Activated CD8-positive, alpha-beta memory T cell treated with anti-CD3 and anti-CD28 coated beads, Interleukin-2, amount 50 U/mL, for 1 hour (primary cell): Measurements from ENCODE around the gene F10.

Source experiments
- DNase-seq: peaks from one replicate; pipeline ENCODE4 v3.0.0-alpha.2; 2020; ENCODE audit errors: extremely low read depth

F10 gene

GRCh38 chr13:113086991-113087922 is 35.3 kb upstream of the F10 start:
- DNase-seq: no peak

GRCh38 chr13:113087923-113088690 is 34.5 kb upstream of the F10 start:
- no peak for DNase-seq

- DNase-seq: no peak
Observed at GRCh38 chr13:113088691-113089020, 33.9 kb upstream of the F10 start.

- no peak for DNase-seq
Observed at GRCh38 chr13:113089693-113090414, 32.7 kb upstream of the F10 start.

GRCh38 chr13:113090415-113090770 is 32.2 kb upstream of the F10 start:
- no peak for DNase-seq

GRCh38 chr13:113090806-113091205 is 31.8 kb upstream of the F10 start:
- no peak for DNase-seq

- no peak for DNase-seq
Observed at GRCh38 chr13:113091211-113091771, 31.3 kb upstream of the F10 start.

GRCh38 chr13:113091891-113092775 is 30.5 kb upstream of the F10 start:
- no peak for DNase-seq

GRCh38 chr13:113092776-113093579 is 29.6 kb upstream of the F10 start:
- DNase-seq: no peak

GRCh38 chr13:113093580-113094409 is 28.8 kb upstream of the F10 start:
- no peak for DNase-seq

- no peak for DNase-seq
Observed at GRCh38 chr13:113094410-113094800, 28.2 kb upstream of the F10 start.

- no peak for DNase-seq
Observed at GRCh38 chr13:113095146-113096051, 27.2 kb upstream of the F10 start.

GRCh38 chr13:113096052-113096744 is 26.4 kb upstream of the F10 start:
- no peak for DNase-seq

- no peak for DNase-seq
Observed at GRCh38 chr13:113096745-113097305, 25.8 kb upstream of the F10 start.

- no peak for DNase-seq
Observed at GRCh38 chr13:113097651-113098050, 24.9 kb upstream of the F10 start.

- DNase-seq: no peak
Observed at GRCh38 chr13:113098162-113098732, 24.4 kb upstream of the F10 start.

- no peak for DNase-seq
Observed at GRCh38 chr13:113099142-113099541, 23.5 kb upstream of the F10 start.
